ENCODE data around the gene ZNF789. TPM values are rescaled to one million over a fixed set of nuclear protein-coding genes. Genes with fewer than 3 reads are reported as not detected.
A peak's percentile ranks its signal among the peaks of the same experiment; 100 is the strongest.

ZNF789 gene
- 15.3 and 19.8 TPM in 2 replicates for total RNA-seq (2016; rRNA removed; fragmentation: Illumina TruSeq; extraction: Trizol)
- total RNA-seq (2016; cell fraction: cytosol; rRNA removed; fragmentation: Illumina TruSeq; extraction: Trizol; ENCODE audit: low read depth), result 3.7 and 4.4 TPM in 2 replicates
- 15.1 and 21.5 TPM in 2 replicates for total RNA-seq (2016; cell fraction: insoluble cytoplasmic fraction; rRNA removed; fragmentation: Illumina TruSeq; extraction: Trizol)
- 7.7 and 8.6 TPM in 2 replicates for total RNA-seq (2016; cell fraction: membrane; rRNA removed; fragmentation: Illumina TruSeq; extraction: Trizol)
- total RNA-seq (2016; cell fraction: nucleus; rRNA removed; fragmentation: Illumina TruSeq; extraction: Trizol), result 26.7 and 33.3 TPM in 2 replicates
- polyA plus RNA-seq (2011; rRNA removed), result 23.6 and 25.1 TPM in 2 replicates
- 5.3 and 6.0 TPM in 2 replicates for polyA plus RNA-seq (2011; cell fraction: cytosol; rRNA removed)
- 37.8 and 43.5 TPM in 2 replicates for polyA plus RNA-seq (2011; cell fraction: nucleus; rRNA removed)
- polyA plus RNA-seq (2012), result 14.1 and 19.0 TPM in 2 replicates
- polyA plus RNA-seq (2016; cell fraction: cytosol; fragmentation: Illumina TruSeq; extraction: Trizol; ENCODE audit: low read depth), result 1.8 and 2.2 TPM in 2 replicates
- polyA plus RNA-seq (2016; cell fraction: insoluble cytoplasmic fraction; fragmentation: Illumina TruSeq; extraction: Trizol; ENCODE audit: low read depth), result 13.3 and 13.4 TPM in 2 replicates
- polyA plus RNA-seq (2016; cell fraction: membrane; fragmentation: Illumina TruSeq; extraction: Trizol; ENCODE audit: low read depth), result 4.7 and 4.8 TPM in 2 replicates
- polyA plus RNA-seq (2016; cell fraction: nucleus; fragmentation: Illumina TruSeq; extraction: Trizol; ENCODE audit: insufficient read depth, low read depth), result 98.8 and 103 TPM in 2 replicates
- 12.0 and 13.0 TPM in 2 replicates for polyA minus RNA-seq (2011; rRNA and poly(A)+ RNA removed; ENCODE audit: low replicate concordance)
- 3.8 and 4.5 TPM in 2 replicates for polyA minus RNA-seq (2011; cell fraction: cytosol; rRNA and poly(A)+ RNA removed)
- polyA minus RNA-seq (2011; cell fraction: nucleus; rRNA and poly(A)+ RNA removed), result 35.5 and 38.5 TPM in 2 replicates
- percentile 70 among the genes with signal in this experiment for Bru-seq, nascent RNA
- BruChase-seq, experiment 1, labeled RNA remaining after a 6-hour chase, result percentile 71 among the genes with signal in this experiment
- BruChase-seq, experiment 2, labeled RNA remaining after a 2-hour chase, result percentile 76 among the genes with signal in this experiment
- long read RNA-seq, experiment 1, partial matches to known transcripts, result 0 of 11 reads
- long read RNA-seq, experiment 1, other reads (novel, unspliced or antisense), result 5 of 11 reads
- long read RNA-seq, experiment 2, partial matches to known transcripts, result 1 of 6 reads
- long read RNA-seq, experiment 2, other reads (novel, unspliced or antisense), result 3 of 6 reads

DNA sequence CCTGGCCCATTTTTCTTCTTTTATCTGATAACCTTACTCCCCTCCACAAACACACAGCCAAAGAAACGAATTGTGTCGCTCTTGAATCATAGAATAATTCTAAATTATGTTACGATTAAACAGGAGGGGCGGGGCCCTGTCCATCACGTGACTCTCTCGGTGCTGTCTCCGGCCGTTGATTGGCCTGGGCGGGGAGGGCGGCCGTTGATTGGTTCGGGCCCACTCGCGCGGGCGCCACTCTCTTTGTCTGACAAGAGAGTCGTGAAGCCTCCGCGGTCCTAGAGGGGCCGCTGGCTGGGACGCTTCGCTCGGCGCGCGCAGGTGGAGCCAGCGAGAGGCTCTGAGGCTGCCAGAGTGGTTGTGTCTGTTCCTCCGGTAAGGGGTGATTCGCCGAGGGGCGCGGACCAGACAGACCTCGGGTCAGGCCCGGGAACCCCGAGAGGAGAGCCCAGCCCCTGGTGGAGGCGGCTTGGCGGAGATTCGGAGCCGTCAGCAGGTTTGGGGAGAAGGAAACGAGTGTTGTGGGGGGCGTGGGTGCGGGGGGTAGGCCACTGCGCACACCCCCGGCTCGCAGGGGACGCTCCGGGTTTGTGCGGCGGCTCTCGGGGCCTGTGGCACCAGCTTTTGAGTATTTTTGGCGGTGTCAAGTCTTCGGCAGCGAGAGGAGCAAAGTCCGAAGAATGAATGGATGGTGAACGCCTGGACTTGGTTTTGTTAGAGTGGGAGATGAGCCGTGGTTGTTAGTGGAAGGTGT lies at the start of gene ZNF789:
Gene ZNF789, plus strand, starts transcription at position 330 of the 754 bp plus-strand sequence. CDS start 3,567 bp downstream, outside the sequence.
- in situ Hi-C loops (cut with HindIII; ENCODE audit: extremely low pct_ligation_motif_present, low pct_unique_long_range_greater_than_20kb) (no loop called here), intact Hi-C loops (cut with micrococcal nuclease; ENCODE audit: unreplicated experiment) (no loop called here)
- Histone ChIP-seq H3K79me2 (ENCODE audit: insufficient read depth, low read length) (peaks cover 46% of the 10 kb centered on the region), H3K36me3 (replicated peaks in 1 of 2; ENCODE audit: control insufficient read depth in 1 of 2, insufficient read depth in 2 of 2, low read length in 2 of 2) (peaks cover 6 to 8% of the 10 kb centered on the region in 2 experiments; a peak in 4 of 5 replicates), H3K27ac (ENCODE audit: extremely low read length, insufficient read depth, low read length) (peak within 1 kb of the TSS; percentile 84), H3K4me2 (ENCODE audit: low read depth, low read length) (peak within 1 kb of the TSS; percentile 82), H2AFZ (ENCODE audit: low read length) (no peak within 1 kb of the TSS), H3K4me1 (ENCODE audit: insufficient read depth, low read length) (peaks cover 55% of the 10 kb centered on the region), H4K20me1 (ENCODE audit: insufficient read depth, low read length) (no peaks in the 10 kb centered on the region), H3K4me3 (replicated peaks in 1 of 3; ENCODE audit: insufficient read depth in 1 of 3, low read depth in 2 of 3, low read length in 3 of 3) (peak within 1 kb of the TSS; percentile 73 to 86 (median 79)), H3K27me3 (ENCODE audit: control insufficient read depth in 1 of 2, insufficient read depth in 2 of 2, low read length in 2 of 2) (no peaks in the 10 kb centered on the region), H3K9me3 (ENCODE audit: low read length) (no peaks in the 10 kb centered on the region), H3K9ac (ENCODE audit: insufficient read depth, low read depth, low read length) (peak within 1 kb of the TSS; percentile 83)
- FAIRE-seq, result peak; percentile 74
- no TSS peak for BruUV-seq (replicated peaks)
- peak; percentile 94 for DNase-seq (ENCODE audit: low spot score)
- POLR2A ChIA-PET, result interaction anchor here (1.0 to 3.2 kb wide), 4 partner anchors 7 to 86 kb away, joined by 3 to 15 read pairs (median 6); partner anchors contain the start of genes ATP5MF, ZKSCAN5, ZNF394 and ZNF655
- CTCF ChIA-PET (ENCODE audit: low intra/inter-chr PET ratio, low total read pairs), result no interaction called here
- WGBS (ENCODE audit: low lambda C conversion rate), result 1% methylated on average over 28 of the region's 56 CpGs
- ATAC-seq, result peak; percentile 95
- TF ChIP-seq, protein P1, sequence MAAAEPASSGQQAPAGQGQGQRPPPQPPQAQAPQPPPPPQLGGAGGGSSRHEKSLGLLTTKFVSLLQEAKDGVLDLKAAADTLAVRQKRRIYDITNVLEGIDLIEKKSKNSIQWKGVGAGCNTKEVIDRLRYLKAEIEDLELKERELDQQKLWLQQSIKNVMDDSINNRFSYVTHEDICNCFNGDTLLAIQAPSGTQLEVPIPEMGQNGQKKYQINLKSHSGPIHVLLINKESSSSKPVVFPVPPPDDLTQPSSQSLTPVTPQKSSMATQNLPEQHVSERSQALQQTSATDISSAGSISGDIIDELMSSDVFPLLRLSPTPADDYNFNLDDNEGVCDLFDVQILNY (CRISPR knock-in tag; conservative IDR thresholded peaks at IDR 0.05), result peak; percentile 59; the same call in 1 of the 2 replicates
- TF ChIP-seq SMYD3 (CRISPR knock-in tag; IDR thresholded peaks at IDR 0.05), result 0 out of 2 replicates have a peak, but pooled peaks have one; percentile 57
- peak; percentile 57; the same call in 1 of the 2 replicates for TF ChIP-seq KMT2A (CRISPR knock-in tag; IDR thresholded peaks at IDR 0.05)
- TF ChIP-seq, protein P2, sequence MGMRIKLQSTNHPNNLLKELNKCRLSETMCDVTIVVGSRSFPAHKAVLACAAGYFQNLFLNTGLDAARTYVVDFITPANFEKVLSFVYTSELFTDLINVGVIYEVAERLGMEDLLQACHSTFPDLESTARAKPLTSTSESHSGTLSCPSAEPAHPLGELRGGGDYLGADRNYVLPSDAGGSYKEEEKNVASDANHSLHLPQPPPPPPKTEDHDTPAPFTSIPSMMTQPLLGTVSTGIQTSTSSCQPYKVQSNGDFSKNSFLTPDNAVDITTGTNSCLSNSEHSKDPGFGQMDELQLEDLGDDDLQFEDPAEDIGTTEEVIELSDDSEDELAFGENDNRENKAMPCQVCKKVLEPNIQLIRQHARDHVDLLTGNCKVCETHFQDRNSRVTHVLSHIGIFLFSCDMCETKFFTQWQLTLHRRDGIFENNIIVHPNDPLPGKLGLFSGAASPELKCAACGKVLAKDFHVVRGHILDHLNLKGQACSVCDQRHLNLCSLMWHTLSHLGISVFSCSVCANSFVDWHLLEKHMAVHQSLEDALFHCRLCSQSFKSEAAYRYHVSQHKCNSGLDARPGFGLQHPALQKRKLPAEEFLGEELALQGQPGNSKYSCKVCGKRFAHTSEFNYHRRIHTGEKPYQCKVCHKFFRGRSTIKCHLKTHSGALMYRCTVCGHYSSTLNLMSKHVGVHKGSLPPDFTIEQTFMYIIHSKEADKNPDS (CRISPR knock-in tag; IDR thresholded peaks at IDR 0.05), result no peak
- TF ChIP-seq SPEN (CRISPR knock-in tag; IDR thresholded peaks at IDR 0.05; ENCODE audit: low read depth), result peak; percentile 68; the same call in 1 of the 2 replicates
- TF ChIP-seq MBD4 (IDR thresholded peaks at IDR 0.05; ENCODE audit: borderline replicate concordance, low read length), result no peak
- TF ChIP-seq, protein P3, sequence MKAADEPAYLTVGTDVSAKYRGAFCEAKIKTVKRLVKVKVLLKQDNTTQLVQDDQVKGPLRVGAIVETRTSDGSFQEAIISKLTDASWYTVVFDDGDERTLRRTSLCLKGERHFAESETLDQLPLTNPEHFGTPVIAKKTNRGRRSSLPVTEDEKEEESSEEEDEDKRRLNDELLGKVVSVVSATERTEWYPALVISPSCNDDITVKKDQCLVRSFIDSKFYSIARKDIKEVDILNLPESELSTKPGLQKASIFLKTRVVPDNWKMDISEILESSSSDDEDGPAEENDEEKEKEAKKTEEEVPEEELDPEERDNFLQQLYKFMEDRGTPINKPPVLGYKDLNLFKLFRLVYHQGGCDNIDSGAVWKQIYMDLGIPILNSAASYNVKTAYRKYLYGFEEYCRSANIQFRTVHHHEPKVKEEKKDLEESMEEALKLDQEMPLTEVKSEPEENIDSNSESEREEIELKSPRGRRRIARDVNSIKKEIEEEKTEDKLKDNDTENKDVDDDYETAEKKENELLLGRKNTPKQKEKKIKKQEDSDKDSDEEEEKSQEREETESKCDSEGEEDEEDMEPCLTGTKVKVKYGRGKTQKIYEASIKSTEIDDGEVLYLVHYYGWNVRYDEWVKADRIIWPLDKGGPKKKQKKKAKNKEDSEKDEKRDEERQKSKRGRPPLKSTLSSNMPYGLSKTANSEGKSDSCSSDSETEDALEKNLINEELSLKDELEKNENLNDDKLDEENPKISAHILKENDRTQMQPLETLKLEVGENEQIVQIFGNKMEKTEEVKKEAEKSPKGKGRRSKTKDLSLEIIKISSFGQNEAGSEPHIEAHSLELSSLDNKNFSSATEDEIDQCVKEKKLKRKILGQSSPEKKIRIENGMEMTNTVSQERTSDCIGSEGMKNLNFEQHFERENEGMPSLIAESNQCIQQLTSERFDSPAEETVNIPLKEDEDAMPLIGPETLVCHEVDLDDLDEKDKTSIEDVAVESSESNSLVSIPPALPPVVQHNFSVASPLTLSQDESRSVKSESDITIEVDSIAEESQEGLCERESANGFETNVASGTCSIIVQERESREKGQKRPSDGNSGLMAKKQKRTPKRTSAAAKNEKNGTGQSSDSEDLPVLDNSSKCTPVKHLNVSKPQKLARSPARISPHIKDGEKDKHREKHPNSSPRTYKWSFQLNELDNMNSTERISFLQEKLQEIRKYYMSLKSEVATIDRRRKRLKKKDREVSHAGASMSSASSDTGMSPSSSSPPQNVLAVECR (CRISPR knock-in tag; IDR thresholded peaks at IDR 0.05; ENCODE audit: borderline replicate concordance), result peak; percentile 93
- no peak for TF ChIP-seq TBX3 (IDR thresholded peaks at IDR 0.05; ENCODE audit: borderline replicate concordance)
- TF ChIP-seq ZNF274 (CRISPR knock-in tag; IDR thresholded peaks at IDR 0.05), result peak; percentile 15; the same call in 1 of the 2 replicates
- TF ChIP-seq RARG (CRISPR knock-in tag; IDR thresholded peaks at IDR 0.05; ENCODE audit: low read depth), result peak; percentile 57; the same call in 1 of the 2 replicates

Measured in HepG2 (cell line).